Renal cortical epithelial cell (primary cell): ENCODE results near the gene SLC8A1. TPM values are rescaled to one million over a fixed set of nuclear protein-coding genes. Genes with fewer than 3 reads are reported as not detected.

Experiments used
- DNase-seq: peaks from one replicate; pipeline ENCODE4 v3.0.0-alpha.2; 2011; ENCODE audit warnings: low read depth
- total RNA-seq: library from RNA; depleted of rRNA; stranded (reverse); fragments of >200 nt; gene quantifications from 2 replicates; pipeline ENCODE4 v1.2.3, GENCODE V29; 2014

SLC8A1 gene
- total RNA-seq, 1 donor from 2014 or later: 11.7 TPM

DNA sequence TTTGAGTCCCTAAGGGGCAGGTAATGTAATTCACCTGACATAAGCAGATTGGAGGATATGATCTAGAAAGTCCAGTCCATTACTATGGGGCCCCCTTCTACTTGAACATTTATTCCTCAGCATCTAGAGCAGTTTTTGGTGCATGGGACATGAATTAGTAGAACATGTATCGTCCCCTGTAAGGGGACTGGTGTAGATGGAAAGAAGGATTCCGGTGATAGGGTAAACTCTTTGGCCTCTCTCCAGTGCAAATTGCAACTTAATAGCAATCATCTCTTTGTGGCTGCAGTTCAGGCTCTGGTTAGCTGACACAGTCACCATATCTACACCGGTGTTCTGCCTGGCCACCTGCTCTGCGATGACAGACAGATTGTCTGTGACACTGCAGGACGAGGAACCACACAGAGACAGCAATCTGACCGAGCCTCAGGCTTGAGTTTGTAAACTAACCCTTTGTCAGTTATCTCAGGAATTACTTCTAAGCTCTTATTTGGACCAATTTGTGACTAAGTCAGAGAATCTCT, 6.4 kb upstream of the SLC8A1 start:
- no peak for DNase-seq

DNA sequence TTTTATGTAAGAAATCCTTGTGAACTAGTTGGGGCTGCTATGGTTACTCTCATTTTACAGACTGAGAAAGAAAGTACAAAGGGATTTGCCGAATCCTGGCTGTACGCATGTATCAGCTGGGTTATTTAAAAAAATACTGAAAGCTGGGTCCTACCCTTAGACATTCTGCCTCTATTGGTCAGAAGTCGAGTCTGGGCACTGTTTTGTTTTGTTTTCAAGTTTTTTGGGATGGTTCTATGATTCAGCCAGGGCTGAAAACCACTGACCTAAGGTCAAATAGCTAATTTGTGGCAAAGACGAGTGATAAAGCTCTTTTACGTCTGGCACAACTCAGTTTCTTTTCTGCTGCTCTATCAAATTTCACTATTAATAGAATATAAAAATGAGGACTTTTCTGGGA, 5.9 kb upstream of the SLC8A1 start:
- DNase-seq: peak; percentile 42

DNA sequence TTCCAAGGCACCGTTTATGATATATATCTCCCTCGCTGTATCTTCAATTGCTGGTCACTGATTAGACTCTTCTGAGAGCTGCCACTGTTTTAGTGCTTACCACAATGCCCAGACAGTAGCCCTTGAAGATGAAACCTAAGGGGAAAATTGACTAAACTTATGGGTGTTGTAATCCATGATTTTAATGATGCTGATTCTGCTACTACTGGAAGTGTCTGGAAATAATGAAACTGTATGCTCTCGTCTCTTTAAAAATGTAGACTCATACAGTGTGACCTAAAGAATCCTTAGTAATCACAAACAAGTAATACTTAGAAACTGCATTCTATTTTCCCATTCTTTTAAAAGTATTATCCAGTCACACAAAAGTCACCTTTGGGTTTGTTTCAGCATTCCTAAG, 5.5 kb upstream of the SLC8A1 start:
- DNase-seq: no peak

DNA sequence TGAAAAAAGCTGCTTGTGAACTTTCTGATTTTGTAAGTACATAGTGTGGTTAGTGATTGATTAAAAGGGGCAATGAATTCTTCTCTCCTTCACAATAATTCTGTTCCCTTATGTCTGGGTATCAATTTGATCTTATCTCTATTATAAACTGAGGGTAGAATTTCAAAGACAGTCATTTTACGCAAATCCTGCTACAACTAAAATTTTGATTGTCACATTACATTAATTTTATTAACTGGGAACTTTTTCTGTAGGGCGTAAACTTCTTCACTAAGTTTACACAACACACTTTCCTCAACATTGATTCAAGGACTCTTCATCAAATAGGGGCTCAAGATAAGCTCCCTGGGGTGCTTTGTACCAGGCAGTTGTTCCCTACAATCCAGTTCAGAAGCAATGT, 5.0 kb upstream of the SLC8A1 start:
- DNase-seq: no peak

DNA sequence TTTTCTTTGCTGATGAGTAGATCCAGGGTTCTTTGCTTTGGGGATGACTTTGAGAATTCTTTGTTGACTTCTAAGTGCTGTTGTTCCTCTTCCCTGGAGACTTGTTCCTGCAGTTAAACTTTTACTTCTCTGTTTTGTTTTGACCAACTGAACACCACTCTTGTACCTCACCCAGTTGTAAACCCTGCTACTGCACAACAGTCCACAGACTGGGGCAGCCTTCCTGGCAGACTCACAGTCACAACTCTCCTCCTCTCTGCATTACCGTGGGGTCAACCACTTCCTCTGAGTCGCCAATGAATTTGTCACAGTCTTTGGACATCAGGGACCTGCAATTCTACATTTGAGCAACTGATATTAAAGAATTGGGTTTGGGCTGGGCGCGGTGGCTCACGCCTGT, 3.8 kb upstream of the SLC8A1 start:
- peak; percentile 77 for DNase-seq

DNA sequence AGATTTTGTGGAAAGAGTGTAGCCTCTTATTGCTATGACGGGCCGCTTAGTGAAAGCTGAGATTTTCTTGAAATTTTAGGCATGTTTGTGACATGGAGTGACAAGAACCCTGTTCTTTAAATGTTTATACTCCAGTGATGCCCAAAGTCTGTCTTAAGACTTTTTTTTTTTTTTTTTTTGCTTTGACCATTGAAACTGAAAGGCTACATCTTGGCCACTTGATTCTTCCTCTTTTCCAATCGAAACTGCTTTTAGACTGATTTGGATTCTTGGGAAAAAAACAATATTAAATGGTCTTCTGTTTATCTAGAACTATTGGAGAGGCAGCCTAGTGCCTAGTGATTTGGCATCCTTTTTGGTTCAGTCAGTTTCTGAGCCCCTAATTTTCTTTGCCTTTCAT, 2.4 kb upstream of the SLC8A1 start:
- no peak for DNase-seq

DNA sequence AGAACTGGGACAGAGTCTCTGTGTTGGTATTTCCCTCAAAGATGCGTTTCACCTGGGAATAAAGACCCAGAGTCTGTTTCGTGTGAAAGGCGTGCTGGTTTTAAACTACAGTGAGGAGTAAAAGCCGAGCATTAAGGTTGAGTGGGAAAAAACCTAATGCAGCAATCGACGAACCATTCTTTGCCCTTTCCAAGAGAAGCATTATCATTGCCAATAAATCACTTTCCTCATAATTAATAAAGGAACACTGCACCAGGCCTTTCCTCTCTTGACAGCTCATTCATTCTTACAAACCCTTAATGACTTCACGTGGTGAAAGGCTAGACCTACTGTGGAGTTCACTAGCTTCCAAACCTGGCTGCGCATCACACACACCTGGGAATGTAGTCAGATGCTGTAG, 896 bp upstream of the SLC8A1 start:
- no peak for DNase-seq

DNA sequence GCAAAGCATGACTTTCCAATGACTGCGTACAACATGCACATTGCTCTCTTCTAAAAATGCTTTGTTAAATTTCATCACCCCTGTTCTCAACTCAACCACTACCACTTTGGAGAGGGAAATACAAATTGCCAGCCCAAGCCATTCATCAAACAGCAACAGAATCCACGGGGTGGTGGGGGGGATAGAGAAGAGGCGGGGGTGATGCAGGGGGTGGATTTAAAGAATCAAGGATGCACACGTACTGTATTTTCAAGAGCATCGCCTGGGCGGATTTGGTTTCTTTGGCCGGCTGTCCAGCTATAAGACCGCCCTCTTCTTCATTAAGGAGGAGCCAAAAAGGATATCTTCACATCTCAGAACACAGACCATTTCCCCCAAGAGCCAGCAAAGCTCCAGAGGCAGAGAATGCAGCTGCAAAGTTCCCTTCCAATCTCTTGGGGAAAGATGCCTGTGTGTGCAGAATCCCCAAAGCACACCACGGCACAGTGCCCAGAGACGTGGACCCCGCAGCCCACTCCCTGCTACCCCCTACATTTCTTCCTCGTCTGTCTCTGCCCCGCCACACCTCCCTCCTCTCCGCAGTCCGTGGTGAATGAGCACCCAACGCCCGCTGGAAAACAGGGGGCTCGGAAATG, 977 bp downstream of the SLC8A1 start:
- DNase-seq: peak; percentile 42

DNA sequence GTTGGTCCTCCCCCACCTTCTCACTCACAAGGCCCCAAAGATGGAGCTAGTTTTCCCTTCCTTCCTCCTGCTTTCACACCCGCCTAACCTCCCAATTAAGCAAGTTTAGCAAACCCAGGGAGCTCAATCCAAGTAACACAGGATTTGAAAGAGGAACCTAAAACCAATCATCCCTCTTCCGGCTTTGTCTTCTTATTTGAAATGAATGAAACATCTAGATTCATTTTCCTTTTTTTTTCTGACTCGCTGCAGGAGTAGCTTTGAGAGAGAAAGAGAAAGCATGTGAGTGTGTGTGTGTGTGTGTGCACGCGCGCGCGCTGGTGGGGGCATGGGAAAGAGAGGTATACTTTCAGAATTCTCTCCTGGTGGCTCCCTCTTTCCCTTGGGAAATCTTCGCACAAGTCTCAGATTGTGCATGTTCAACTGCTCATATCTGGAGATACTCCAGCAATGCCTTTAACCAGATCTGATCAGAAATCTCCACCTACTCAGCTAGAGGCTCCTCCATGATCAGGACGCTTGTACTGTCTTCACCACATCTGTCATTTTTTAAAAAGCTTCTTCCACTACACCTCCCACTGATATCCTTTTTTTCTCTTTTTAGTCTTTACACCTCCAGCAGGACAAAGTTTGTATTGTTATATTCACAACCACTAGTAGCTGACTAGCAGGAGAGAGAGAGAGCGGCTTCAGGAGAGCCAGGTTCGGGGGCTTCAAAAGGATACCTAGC, 1.7 kb downstream of the SLC8A1 start:
- DNase-seq: peak; percentile 35

DNA sequence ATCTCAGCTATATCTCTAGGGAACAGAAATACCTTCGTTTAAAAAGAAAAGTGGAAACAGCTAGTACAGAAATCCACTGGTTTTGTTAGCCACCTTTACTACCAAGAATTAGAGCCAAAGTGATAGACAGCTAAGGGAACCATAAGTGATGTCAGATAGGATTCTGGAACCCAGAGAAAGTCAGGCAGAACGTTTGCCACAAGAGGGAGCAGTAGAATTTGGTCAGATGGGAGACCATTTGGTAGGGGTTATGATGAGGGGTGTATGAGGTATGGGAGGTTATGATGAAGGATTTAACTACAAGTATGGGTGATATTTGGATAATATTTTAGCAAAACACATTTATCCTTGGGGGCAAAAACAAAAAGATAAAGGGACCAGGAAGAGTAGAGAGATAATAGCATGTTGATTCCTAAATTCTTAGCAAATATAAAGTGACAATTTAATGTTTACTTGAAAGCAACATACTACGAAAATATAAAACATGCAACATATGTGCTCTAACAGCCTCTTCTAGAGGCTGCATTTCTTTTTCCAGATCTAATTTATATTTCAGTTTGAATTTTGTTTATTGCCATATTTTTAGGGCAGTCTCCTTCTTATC, 3.3 kb downstream of the SLC8A1 start:
- DNase-seq: peak; percentile 44

DNA sequence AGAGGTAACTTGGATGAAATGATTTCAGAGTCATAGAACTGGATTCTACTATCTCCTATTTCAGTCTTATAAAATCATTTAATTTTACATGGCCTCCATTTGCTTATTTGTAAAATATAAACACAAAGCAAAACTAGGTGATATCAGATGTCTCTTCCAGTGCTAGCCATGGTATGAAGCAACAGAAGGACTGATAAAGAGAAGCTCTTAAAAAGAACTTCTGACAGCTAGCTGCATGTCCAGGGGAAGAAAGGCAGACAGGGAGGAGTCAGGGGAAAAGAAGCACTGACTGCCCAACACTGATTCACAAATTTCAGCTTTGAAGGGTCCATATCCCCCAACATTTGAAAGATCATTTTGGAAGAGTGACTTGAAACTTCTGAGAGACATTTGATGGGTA, 6.4 kb downstream of the SLC8A1 start:
- no peak for DNase-seq

DNA sequence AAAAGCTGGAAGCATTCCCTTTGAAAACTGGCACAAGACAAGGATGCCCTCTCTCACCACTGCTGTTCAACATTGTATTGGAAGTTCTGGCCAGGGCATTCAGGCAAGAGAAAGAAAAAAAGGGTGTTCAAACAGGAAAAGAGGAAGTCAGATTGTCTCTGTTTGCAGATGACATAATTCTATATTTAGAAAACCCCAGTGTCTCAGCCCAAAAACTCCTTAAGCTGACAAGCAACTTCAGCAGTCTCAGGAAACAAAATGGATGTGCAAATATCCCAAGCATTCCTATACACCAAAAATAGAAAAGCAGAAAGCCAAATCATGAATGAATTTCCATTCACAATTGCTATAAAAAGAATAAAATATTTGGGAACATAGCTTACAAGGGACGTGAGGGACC, 11.1 kb downstream of the SLC8A1 start:
- DNase-seq: no peak

DNA sequence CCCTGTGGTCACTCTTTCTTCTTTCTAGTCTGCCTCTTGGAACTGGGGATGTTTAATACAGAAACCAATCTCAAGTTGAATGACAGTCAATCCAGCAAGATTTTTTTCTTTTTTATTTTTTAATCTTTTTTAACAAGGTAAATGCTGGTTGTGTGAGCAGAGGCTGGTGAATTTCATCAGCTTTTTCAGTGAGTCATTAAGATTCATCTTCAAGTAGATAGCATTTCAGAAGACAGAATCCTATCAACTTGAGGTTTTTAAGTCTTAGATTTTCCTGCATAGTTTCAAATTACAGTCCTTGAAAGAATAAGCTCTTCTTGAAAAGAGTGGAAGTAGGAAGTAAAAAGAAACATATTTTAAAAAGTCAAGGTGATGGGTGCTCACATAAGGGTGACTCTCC, 12.4 kb downstream of the SLC8A1 start:
- DNase-seq: peak; percentile 41

DNA sequence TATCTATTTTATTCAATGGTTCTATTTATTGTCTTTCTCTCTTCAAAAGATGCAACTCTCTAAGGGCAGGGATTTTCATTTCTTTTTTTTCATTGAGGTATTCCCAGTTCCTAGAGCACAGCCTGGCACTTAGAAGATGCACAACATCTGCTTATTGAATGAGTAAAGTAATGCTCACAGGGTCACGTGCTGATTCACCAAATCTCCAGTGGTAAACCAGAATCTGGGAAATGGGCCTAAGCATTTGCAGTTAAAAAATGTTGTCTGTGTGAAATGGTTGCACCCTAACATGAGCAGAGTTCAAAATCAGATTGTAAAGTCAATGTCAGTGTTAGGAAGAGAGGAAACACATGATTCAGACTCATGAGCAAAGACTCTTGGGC, 15.8 kb downstream of the SLC8A1 start:
- no peak for DNase-seq

DNA sequence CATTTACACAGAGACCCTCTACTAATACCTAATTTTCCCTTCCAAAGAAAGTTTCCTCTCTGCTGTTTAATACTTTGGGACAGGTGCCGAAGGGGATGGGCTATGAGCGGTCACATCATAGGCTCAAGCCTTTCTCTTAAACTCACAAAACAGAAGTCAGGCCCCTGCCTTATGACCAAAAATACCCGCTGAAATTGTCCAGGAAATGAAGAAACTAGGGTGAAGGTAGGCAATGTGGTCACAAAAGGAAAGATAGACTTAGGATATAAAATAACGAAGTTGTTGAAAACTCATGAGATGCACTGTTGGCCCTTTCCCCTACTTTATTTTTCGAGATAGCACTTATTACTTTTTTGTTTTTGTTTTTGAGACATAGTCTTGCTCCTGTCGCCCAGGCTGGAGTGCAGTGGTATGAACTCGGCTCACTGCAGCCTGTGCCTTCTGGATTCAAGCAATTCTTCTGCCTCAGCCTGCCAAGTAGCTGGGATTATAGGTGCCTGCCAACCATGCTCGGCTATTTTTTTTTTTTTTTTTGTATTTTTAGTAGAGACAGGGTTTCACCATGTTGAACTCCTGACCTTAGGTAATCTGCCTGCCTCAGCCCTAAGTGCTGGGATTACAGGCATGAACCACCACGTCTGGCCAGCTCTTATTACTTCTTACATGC, 16.3 kb downstream of the SLC8A1 start:
- DNase-seq: no peak

DNA sequence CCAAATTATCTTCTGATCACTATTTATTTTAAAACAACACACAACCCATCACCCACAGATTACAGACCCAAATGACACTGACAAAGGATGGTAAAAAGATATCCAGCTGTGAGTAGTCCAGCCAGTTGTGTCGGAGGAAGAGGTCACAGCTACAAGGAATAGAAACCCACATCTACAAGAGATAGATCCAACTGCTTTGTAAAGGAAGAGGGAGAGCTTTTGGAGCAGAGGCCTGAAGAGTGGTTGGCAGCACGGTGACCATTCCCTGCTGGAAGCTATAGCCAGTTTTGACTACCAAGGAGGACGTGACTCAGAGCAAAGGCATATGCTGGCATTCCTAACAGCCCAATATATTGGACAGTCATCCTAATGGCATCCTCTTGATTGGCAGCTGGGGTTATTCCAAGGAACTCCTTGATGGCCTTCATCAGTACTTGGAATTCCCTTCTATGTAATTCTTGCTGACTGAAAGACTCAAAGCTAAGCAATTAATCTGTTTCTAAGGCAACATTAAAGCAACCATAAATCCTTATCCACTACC, 17.1 kb downstream of the SLC8A1 start:
- DNase-seq: peak; percentile 100

DNA sequence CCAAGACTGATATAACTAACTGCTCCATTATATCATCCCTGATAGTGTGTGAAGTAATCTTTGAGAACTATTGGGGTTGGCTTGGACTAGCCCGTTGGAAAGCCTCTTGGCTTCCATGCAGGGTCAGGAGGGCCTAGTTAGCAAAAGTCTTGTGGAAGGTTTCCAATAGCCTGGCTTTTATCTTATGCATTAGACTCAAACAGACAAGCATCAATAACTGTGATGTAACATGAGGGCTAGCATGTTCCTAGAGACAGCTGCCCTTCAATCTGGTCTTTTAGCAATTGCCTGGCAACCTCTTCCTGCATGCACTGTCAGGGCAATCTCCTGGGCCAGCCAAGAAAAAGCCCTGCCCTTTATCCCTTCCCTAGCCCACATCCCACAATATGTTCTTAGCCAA, 18.2 kb downstream of the SLC8A1 start:
- DNase-seq: no peak

DNA sequence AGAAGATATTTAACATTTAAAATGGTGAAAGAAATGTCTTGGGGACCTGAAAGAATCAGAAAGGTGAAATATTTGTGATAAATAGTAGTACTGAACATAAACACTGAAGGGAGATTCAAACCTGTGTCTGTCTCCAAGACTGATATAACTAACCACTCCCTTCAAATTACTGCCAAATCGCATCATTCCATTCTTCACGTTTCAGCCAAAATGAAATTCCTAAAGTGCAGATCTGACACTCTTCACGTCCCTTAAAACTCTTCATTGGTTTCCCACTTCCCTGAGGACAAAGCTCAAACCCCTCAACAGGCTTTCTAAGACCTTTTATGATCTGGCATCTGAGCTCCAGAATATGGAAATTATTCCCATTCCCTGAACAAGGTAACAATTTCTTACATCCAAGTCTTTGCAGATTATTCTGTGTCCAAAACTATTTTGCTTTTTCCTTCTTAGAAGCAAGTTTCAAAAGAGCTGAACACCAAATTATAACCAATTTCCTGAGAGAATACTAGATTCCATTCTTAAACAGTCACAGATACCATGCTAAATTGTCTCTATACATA, 18.9 kb downstream of the SLC8A1 start:
- DNase-seq: no peak

DNA sequence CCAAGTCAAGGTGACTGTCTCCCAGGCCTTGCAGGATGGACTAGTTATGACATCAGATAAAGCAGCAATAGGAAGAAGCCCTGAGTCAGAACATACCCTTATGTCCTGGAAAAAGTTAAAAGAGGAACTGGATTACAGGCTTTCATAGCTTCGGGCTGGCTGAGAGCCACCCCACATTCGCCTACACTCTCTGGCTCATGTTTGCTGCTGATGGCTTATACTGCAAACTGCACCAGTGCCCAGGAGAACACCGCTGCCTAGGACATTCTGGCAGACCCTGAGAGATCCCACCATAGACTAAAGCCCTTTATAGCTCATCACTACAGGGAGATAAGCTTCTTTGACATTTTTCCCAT, 20.3 kb downstream of the SLC8A1 start:
- DNase-seq: no peak

DNA sequence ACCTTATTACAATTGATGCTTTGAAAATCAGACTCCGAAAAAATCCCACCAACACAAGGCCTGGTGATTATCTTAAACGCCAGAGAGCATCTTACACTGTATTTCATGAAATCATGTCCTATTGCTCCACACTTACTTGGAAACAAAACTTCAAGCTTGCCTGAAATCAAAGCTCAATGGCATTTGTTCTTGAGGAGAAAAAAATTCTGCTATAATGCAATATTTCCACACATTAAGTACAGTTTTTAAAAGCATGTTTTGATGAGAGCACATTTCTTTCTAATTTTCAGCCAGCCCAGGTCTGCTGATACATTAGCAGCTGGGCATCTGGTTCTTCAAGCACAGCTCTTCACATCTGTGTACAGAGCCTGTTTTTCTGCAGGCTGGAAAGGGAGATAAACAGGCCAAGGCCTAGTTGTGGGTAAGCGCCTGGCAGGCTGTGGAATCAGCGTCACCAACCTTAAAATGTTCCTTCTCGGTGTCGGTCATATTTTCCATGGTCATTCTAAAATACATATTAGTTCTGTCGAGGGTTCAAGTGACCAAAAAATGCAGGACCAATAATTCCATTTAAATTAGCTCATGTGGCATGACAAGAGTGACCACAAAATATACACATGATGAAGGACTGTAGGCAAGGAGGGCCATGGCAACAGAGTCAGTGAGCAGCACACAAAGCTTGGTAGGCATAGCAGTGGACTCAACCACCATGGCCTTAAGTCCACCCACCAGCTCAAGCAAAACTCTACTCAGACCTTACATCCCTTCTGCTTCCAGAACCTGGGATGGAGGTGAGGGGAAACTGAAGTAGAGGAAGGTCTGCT, 20.9 kb downstream of the SLC8A1 start:
- no peak for DNase-seq

DNA sequence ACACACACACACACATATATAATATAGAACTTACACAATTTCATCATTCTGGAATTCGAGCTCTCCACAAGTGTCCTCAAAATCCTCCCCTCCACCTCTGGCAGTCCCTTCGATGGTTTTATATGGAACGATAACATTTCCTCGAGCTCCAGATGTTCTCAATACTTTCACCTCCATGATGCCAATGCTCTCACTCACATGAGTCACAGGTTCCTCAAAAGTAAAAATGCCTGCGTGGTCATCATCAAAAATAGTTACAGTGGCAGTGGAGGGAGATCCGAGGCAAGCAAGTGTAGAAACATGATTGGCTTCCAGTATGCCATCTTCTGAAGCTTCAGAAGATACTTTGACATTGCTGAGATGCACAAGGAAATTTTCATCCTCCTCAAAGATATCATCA, 23.5 kb downstream of the SLC8A1 start:
- DNase-seq: no peak
